Peyer's patch (tissue), 4 donors: ENCODE data around the gene CD9.

Source experiments
- POLR2A ChIP-seq, 2 donors: fragments of 450-650 bp; IDR thresholded peaks; one replicate each; pipeline ENCODE4 v1.5.1; 2017; ENCODE audit warnings: antibody characterized with exemption in 2 of 2, mild to moderate bottlenecking in 2 of 2, moderate library complexity in 2 of 2
- TF ChIP-seq, protein P1 (sequence below), 6 experiments: fragments of 450-650 bp in 4 of 6; fragments of 200-600 bp in 2 of 6; sonication (generic) in 1 of 6; IDR thresholded peaks; one replicate each; pipeline ENCODE4 v1.5.1; 2017 to 2019; ENCODE audit warnings: antibody characterized with exemption in 6 of 6, mild to moderate bottlenecking in 3 of 6, moderate library complexity in 1 of 6

DNA sequence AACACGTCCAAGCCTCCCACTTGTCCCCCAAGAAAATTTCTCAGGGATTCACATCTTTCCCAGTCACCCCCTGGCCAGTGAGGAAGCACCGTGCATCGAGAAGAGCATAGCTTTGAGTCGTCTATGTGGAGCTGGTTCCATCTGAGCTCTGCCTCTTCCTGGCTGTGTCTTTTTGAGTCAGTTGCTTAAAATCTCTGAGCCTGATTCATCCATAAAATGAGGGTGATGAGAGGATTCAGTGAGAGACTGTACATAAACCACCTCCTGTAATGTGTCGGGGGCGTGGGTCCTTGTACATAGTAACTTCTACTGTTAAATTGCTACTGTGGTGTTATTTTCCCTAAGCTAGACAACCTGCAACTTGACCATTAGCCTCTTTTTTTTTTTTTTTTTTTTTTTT is 13.8 kb downstream of the CD9 start:
- TF ChIP-seq, protein P1, sequence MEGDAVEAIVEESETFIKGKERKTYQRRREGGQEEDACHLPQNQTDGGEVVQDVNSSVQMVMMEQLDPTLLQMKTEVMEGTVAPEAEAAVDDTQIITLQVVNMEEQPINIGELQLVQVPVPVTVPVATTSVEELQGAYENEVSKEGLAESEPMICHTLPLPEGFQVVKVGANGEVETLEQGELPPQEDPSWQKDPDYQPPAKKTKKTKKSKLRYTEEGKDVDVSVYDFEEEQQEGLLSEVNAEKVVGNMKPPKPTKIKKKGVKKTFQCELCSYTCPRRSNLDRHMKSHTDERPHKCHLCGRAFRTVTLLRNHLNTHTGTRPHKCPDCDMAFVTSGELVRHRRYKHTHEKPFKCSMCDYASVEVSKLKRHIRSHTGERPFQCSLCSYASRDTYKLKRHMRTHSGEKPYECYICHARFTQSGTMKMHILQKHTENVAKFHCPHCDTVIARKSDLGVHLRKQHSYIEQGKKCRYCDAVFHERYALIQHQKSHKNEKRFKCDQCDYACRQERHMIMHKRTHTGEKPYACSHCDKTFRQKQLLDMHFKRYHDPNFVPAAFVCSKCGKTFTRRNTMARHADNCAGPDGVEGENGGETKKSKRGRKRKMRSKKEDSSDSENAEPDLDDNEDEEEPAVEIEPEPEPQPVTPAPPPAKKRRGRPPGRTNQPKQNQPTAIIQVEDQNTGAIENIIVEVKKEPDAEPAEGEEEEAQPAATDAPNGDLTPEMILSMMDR (IDR thresholded peaks at IDR 0.05), result no peak
- no peak for TF ChIP-seq POLR2A (IDR thresholded peaks at IDR 0.05)
